ENCODE results near the gene FKTN. TPM values are rescaled to one million over a fixed set of nuclear protein-coding genes. Genes with fewer than 3 reads are reported as not detected.

The FKTN gene
- total RNA-seq, 1 experiment from 2014 or later: 17.1 TPM

DNA sequence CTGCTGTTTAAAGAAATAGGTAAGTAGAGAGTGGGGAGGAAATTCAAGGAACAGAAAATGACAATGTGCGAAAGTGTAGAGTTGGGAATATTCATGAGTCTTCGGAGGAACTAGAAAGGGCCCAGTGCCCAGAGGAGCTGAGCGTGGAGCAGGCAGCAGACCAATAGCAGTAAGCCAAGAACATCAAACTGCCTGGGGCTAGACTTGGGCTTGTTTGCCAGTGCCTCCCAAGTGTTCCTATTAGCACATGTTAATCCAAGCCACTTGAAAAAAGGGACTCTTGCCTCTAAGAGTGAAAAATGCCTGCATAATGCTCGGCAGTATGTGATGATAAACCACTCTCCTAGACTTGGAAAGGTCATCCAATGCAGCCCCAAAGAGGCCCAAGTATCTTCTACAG is 103.1 kb downstream of the FKTN start:
- Mint-ChIP-seq H3K9me3 (ENCODE audit: unreplicated experiment) (no peaks in the 10 kb centered on the region), H3K27ac (ENCODE audit: unreplicated experiment) (no peak overlapping the region), H3K27me3 (ENCODE audit: insufficient read depth, unreplicated experiment) (no peaks in the 10 kb centered on the region), H3K36me3 (ENCODE audit: insufficient read depth, unreplicated experiment) (no peaks in the 10 kb centered on the region), H3K4me3 (ENCODE audit: unreplicated experiment) (no peak overlapping the region), H3K4me1 (ENCODE audit: low read depth, unreplicated experiment) (peaks cover 13% of the 10 kb centered on the region)
- Histone ChIP-seq H3K36me3 (ENCODE audit: control insufficient read depth, insufficient read depth, low read length) (no peaks in the 10 kb centered on the region), H3K27me3 (replicated peaks; ENCODE audit: control insufficient read depth, insufficient read depth, low read length) (no peaks in the 10 kb centered on the region), H3K9me3 (no peaks in the 10 kb centered on the region), H3K4me1 (no peaks in the 10 kb centered on the region), H3K4me3 (ENCODE audit: low read depth, low read length) (no peak overlapping the region)
- TF ChIP-seq, protein P1, sequence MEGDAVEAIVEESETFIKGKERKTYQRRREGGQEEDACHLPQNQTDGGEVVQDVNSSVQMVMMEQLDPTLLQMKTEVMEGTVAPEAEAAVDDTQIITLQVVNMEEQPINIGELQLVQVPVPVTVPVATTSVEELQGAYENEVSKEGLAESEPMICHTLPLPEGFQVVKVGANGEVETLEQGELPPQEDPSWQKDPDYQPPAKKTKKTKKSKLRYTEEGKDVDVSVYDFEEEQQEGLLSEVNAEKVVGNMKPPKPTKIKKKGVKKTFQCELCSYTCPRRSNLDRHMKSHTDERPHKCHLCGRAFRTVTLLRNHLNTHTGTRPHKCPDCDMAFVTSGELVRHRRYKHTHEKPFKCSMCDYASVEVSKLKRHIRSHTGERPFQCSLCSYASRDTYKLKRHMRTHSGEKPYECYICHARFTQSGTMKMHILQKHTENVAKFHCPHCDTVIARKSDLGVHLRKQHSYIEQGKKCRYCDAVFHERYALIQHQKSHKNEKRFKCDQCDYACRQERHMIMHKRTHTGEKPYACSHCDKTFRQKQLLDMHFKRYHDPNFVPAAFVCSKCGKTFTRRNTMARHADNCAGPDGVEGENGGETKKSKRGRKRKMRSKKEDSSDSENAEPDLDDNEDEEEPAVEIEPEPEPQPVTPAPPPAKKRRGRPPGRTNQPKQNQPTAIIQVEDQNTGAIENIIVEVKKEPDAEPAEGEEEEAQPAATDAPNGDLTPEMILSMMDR (IDR thresholded peaks at IDR 0.05; ENCODE audit: insufficient read depth in 1 of 2, low read depth in 1 of 2, low read length in 1 of 2, severe bottlenecking in 1 of 2, unreplicated experiment in 1 of 2): no peak
- ChIA-PET CTCF (no interaction called here), POLR2A (no interaction called here)
- intact Hi-C loops (cut with micrococcal nuclease; ENCODE audit: unreplicated experiment): no loop called here
- no peak for DNase-seq
- BruUV-seq (replicated peaks): no TSS peak

DNA sequence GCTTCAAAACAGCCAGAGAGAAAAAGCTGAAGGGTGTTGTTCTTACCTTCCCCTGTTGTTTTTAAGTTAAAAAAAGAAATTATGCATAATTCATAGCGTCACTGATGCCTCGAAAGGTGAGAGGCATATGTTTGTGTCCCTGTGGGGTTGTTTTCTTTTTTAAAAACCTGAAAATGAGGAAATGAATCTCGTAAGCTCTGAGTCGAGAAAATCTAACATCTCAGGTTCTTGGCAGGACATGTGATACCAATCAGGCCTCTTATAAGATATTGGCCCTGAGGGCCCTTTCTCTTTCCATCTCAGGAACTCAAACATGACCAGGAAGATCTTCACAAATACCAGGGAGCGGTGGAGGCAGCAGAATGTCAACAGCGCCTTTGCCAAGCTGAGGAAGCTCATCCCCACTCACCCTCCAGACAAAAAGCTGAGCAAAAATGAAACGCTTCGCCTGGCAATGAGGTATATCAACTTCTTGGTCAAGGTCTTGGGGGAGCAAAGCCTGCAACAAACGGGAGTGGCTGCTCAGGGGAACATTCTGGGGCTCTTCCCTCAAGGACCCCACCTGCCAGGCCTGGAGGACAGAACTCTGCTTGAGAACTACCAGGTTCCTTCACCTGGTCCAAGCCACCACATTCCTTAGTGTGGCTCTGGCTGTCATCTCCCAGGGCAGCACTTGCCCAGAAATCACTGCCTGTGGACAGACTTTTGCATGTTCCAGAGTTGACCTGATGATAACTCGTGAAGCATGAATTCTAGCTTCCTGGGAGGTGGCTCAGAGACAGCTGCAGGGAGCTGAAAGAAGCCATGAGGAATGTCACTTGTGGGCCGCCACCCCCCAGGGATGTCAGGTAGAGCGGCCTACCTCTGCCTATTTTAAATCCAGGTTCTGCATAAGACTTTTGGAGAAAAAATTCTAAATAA is 104.5 kb downstream of the FKTN start, which contains the start of gene TAL2:
TAL2 (plus strand) TSS at position 274 of the 921 bp plus-strand sequence; CDS start at position 314, 40 bp downstream.
- H3K27me3 ChIP-seq (replicated peaks; ENCODE audit: control insufficient read depth, insufficient read depth, low read length): no peaks in the 10 kb centered on the region
- intact Hi-C loops (cut with micrococcal nuclease; ENCODE audit: unreplicated experiment): no loop called here
- BruUV-seq (replicated peaks): no TSS peak
- Mint-ChIP-seq H3K36me3 (ENCODE audit: insufficient read depth, unreplicated experiment) (no peaks in the 10 kb centered on the region), H3K4me3 (ENCODE audit: unreplicated experiment) (no peak within 1 kb of the TSS), H3K4me1 (ENCODE audit: low read depth, unreplicated experiment) (peaks cover 24% of the 10 kb centered on the region), H3K27ac (ENCODE audit: unreplicated experiment) (no peak within 1 kb of the TSS), H3K9me3 (ENCODE audit: unreplicated experiment) (no peaks in the 10 kb centered on the region), H3K27me3 (ENCODE audit: insufficient read depth, unreplicated experiment) (no peaks in the 10 kb centered on the region)
- TF ChIP-seq, protein P1 (IDR thresholded peaks at IDR 0.05; ENCODE audit: insufficient read depth in 1 of 2, low read depth in 1 of 2, low read length in 1 of 2, severe bottlenecking in 1 of 2, unreplicated experiment in 1 of 2): no peak
- ChIA-PET CTCF (no interaction called here), POLR2A (no interaction called here)
- no peak for DNase-seq
- peaks cover 2% of the 10 kb centered on the region; the same call in 1 of the 2 replicates for H3K4me1 ChIP-seq
- H3K4me3 ChIP-seq (ENCODE audit: low read depth, low read length): no peak within 1 kb of the TSS
- no peaks in the 10 kb centered on the region for H3K9me3 ChIP-seq
- H3K36me3 ChIP-seq (ENCODE audit: control insufficient read depth, insufficient read depth, low read length): no peaks in the 10 kb centered on the region

DNA sequence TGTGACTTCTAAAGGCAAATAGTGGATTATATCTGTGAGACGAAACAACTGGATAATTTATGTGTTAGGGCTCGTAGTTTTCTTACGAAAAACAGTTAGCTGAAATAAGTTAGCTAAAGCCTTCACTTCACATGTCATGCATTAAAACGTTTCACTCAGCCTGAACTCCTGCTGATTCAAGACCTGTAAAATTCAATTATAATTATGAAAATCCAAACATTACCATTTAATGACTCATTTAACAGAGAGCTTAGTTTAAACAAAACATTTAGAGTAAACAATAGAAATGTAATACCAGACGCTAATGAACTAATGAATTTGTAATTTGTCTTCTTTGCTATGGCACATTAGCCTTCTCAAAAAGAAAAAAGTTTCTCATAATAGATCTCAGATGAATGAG is 106.0 kb downstream of the FKTN start:
- Mint-ChIP-seq H3K27ac (ENCODE audit: unreplicated experiment) (no peak overlapping the region), H3K9me3 (ENCODE audit: unreplicated experiment) (no peaks in the 10 kb centered on the region), H3K4me1 (ENCODE audit: low read depth, unreplicated experiment) (peaks cover 25% of the 10 kb centered on the region), H3K27me3 (ENCODE audit: insufficient read depth, unreplicated experiment) (no peaks in the 10 kb centered on the region), H3K36me3 (ENCODE audit: insufficient read depth, unreplicated experiment) (no peaks in the 10 kb centered on the region), H3K4me3 (ENCODE audit: unreplicated experiment) (no peak overlapping the region)
- H3K27me3 ChIP-seq (replicated peaks; ENCODE audit: control insufficient read depth, insufficient read depth, low read length): no peaks in the 10 kb centered on the region
- intact Hi-C loops (cut with micrococcal nuclease; ENCODE audit: unreplicated experiment): no loop called here
- peaks cover 14% of the 10 kb centered on the region; the same call in 1 of the 2 replicates for H3K4me1 ChIP-seq
- TF ChIP-seq, protein P1 (IDR thresholded peaks at IDR 0.05; ENCODE audit: insufficient read depth in 1 of 2, low read depth in 1 of 2, low read length in 1 of 2, severe bottlenecking in 1 of 2, unreplicated experiment in 1 of 2): no peak
- DNase-seq: no peak
- BruUV-seq (replicated peaks): no TSS peak
- H3K36me3 ChIP-seq (ENCODE audit: control insufficient read depth, insufficient read depth, low read length): no peaks in the 10 kb centered on the region
- ChIA-PET CTCF (no interaction called here), POLR2A (no interaction called here)
- no peaks in the 10 kb centered on the region for H3K9me3 ChIP-seq
- no peak overlapping the region for H3K4me3 ChIP-seq (ENCODE audit: low read depth, low read length)
